Measurements from ENCODE around the gene AKAP1.

DNA sequence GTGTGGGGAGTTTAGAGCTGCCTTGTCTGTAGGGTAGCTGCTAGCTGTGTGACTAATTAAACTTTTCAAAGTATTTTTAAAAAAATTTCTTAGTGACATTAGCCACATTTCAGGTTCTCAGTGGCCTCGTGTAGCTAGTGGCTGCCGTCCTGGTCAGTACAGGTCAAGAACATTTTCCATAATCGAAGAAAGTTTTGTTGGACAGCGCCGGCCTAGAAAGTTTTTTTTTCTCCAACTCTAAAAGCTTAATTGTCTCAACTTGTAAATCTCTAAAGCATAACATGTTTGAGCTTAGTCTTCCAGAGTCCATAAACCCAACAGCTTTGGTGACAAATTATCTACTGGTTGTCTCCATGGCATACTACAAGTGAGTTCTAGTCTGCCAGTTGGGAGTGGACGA, 4.3 kb downstream of the AKAP1 start:
- TF ChIP-seq, protein P1, sequence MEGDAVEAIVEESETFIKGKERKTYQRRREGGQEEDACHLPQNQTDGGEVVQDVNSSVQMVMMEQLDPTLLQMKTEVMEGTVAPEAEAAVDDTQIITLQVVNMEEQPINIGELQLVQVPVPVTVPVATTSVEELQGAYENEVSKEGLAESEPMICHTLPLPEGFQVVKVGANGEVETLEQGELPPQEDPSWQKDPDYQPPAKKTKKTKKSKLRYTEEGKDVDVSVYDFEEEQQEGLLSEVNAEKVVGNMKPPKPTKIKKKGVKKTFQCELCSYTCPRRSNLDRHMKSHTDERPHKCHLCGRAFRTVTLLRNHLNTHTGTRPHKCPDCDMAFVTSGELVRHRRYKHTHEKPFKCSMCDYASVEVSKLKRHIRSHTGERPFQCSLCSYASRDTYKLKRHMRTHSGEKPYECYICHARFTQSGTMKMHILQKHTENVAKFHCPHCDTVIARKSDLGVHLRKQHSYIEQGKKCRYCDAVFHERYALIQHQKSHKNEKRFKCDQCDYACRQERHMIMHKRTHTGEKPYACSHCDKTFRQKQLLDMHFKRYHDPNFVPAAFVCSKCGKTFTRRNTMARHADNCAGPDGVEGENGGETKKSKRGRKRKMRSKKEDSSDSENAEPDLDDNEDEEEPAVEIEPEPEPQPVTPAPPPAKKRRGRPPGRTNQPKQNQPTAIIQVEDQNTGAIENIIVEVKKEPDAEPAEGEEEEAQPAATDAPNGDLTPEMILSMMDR (IDR thresholded peaks at IDR 0.05; ENCODE audit: low read depth, low read length, missing input control) = no peak
- TF ChIP-seq, protein P2, sequence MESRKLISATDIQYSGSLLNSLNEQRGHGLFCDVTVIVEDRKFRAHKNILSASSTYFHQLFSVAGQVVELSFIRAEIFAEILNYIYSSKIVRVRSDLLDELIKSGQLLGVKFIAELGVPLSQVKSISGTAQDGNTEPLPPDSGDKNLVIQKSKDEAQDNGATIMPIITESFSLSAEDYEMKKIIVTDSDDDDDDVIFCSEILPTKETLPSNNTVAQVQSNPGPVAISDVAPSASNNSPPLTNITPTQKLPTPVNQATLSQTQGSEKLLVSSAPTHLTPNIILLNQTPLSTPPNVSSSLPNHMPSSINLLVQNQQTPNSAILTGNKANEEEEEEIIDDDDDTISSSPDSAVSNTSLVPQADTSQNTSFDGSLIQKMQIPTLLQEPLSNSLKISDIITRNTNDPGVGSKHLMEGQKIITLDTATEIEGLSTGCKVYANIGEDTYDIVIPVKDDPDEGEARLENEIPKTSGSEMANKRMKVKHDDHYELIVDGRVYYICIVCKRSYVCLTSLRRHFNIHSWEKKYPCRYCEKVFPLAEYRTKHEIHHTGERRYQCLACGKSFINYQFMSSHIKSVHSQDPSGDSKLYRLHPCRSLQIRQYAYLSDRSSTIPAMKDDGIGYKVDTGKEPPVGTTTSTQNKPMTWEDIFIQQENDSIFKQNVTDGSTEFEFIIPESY (IDR thresholded peaks at IDR 0.05) = no peak
- TF ChIP-seq YY1 (IDR thresholded peaks at IDR 0.05) (no peak), RXRA (IDR thresholded peaks at IDR 0.05) (no peak), SP1 (IDR thresholded peaks at IDR 0.05) (no peak)
- TF ChIP-seq, protein P3, sequence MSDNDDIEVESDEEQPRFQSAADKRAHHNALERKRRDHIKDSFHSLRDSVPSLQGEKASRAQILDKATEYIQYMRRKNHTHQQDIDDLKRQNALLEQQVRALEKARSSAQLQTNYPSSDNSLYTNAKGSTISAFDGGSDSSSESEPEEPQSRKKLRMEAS (IDR thresholded peaks at IDR 0.05) = no peak
